RWPE2 (cell line): ENCODE measurements around the gene DPP10.

Source experiments
- ATAC-seq: fragments of 200-7000 bp; cut with Tn5 transposase; 3 replicates; pipeline ENCODE4 v1.9.1; 2021; ENCODE audit warnings: low read depth
- DNase-seq: peaks from one replicate; pipeline ENCODE4 v3.0.0-alpha.2; 2020; ENCODE audit warnings: low spot score
- H3K27ac ChIP-seq: fragments of 450-650 bp; 2 replicates; pipeline ENCODE4 v1.5.1; 2017; ENCODE audit warnings: mild to moderate bottlenecking; ENCODE audit not compliant: poor library complexity, severe bottlenecking
- H3K27me3 ChIP-seq: fragments of 250-450 bp; sonication (Bioruptor Pico); 2 replicates; pipeline ENCODE4 v1.5.1; 2021; ENCODE audit warnings: mild to moderate bottlenecking, moderate library complexity; ENCODE audit not compliant: insufficient read depth, poor library complexity, severe bottlenecking
- H3K36me3 ChIP-seq: fragments of 250-450 bp; sonication (Bioruptor Pico); 2 replicates; pipeline ENCODE4 v1.5.1; 2020; ENCODE audit warnings: low read depth, mild to moderate bottlenecking, moderate library complexity
- H3K4me1 ChIP-seq: fragments of 250-450 bp; sonication (Bioruptor Pico); 2 replicates; pipeline ENCODE4 v1.5.1; 2021; ENCODE audit warnings: mild to moderate bottlenecking, moderate library complexity; ENCODE audit not compliant: insufficient read depth, poor library complexity, severe bottlenecking
- H3K4me3 ChIP-seq: fragments of 250-450 bp; sonication (Bioruptor Pico); 2 replicates; pipeline ENCODE4 v1.5.1; 2021; ENCODE audit warnings: mild to moderate bottlenecking, moderate library complexity; ENCODE audit not compliant: severe bottlenecking
- H3K9me3 ChIP-seq: fragments of 250-450 bp; sonication (Bioruptor Pico); 2 replicates; pipeline ENCODE4 v1.5.1; 2021; ENCODE audit warnings: mild to moderate bottlenecking, moderate library complexity; ENCODE audit not compliant: severe bottlenecking
- CTCF ChIP-seq: fragments of 450-650 bp; IDR thresholded peaks from one replicate; pipeline ENCODE4 v1.5.1; 2017; ENCODE audit warnings: mild to moderate bottlenecking, moderate library complexity; ENCODE audit not compliant: poor library complexity, severe bottlenecking

The DPP10 gene

GRCh38 chr2:115484486-115484885 is 1042.0 kb downstream of the DPP10 start:
- no peak for TF ChIP-seq CTCF
- ATAC-seq (no peak), DNase-seq (no peak)
- Histone ChIP-seq H3K4me3 (no peak overlapping the region), H3K27me3 (no peaks in the 10 kb centered on the region), H3K36me3 (no peaks in the 10 kb centered on the region), H3K9me3 (no peaks in the 10 kb centered on the region), H3K4me1 (no peaks in the 10 kb centered on the region), H3K27ac (no peak overlapping the region)

GRCh38 chr2:115484983-115485382 is 1042.5 kb downstream of the DPP10 start:
- Histone ChIP-seq H3K36me3 (no peaks in the 10 kb centered on the region), H3K27ac (no peak overlapping the region), H3K9me3 (no peaks in the 10 kb centered on the region), H3K27me3 (no peaks in the 10 kb centered on the region), H3K4me1 (no peaks in the 10 kb centered on the region), H3K4me3 (no peak overlapping the region)
- no peak for ATAC-seq
- no peak for DNase-seq
- no peak for TF ChIP-seq CTCF

- H3K27ac ChIP-seq = no peak overlapping the region
- no peak for DNase-seq
- no peak overlapping the region for H3K4me3 ChIP-seq
- H3K36me3 ChIP-seq = no peaks in the 10 kb centered on the region
- no peak for ATAC-seq
- H3K4me1 ChIP-seq = no peaks in the 10 kb centered on the region
- H3K27me3 ChIP-seq = peaks cover 8% of the 10 kb centered on the region
- no peaks in the 10 kb centered on the region for H3K9me3 ChIP-seq
- no peak for TF ChIP-seq CTCF
Measured at GRCh38 chr2:115491186-115491793, 1048.8 kb downstream of the DPP10 start.

- no peak for DNase-seq
- ATAC-seq = no peak
- TF ChIP-seq CTCF = no peak
Measured at GRCh38 chr2:115505331-115505730, 1062.9 kb downstream of the DPP10 start.

GRCh38 chr2:115520727-115521126 is 1078.3 kb downstream of the DPP10 start:
- H3K4me1 ChIP-seq = no peaks in the 10 kb centered on the region
- no peak for DNase-seq
- ATAC-seq = no peak
- H3K36me3 ChIP-seq = no peaks in the 10 kb centered on the region
- H3K4me3 ChIP-seq = no peak overlapping the region
- H3K27ac ChIP-seq = no peak overlapping the region
- H3K9me3 ChIP-seq = no peaks in the 10 kb centered on the region
- H3K27me3 ChIP-seq = no peaks in the 10 kb centered on the region
- no peak for TF ChIP-seq CTCF

More at GRCh38 chr2:115505331-115505730, 1062.9 kb downstream of the DPP10 start:
- Histone ChIP-seq H3K4me3 (no peak overlapping the region), H3K27me3 (no peaks in the 10 kb centered on the region), H3K27ac (no peak overlapping the region), H3K4me1 (no peaks in the 10 kb centered on the region), H3K36me3 (no peaks in the 10 kb centered on the region), H3K9me3 (no peaks in the 10 kb centered on the region)
